ENCODE data around the gene PLXNA2.

GRCh38 chr1:208202333-208202995, 41.7 kb downstream of the PLXNA2 start:
- TF ChIP-seq EZH2 (IDR thresholded peaks at IDR 0.05; ENCODE audit: insufficient read depth, poor library complexity, severe bottlenecking) (no peak), EZH2phosphoT487 (IDR thresholded peaks at IDR 0.05; ENCODE audit: insufficient read depth, low read depth) (no peak)
